GM19328 (cell line): Measurements from ENCODE around the gene NLRP14.

Experiments used
- ATAC-seq: cut with Tn5 transposase; IDR thresholded peaks from one replicate; pipeline ENCODE4 v1.9.1; 2021; ENCODE audit warnings: mild to moderate bottlenecking, moderate library complexity; ENCODE audit not compliant: unreplicated experiment

NLRP14 gene

GRCh38 chr11:7056828-7057513, 36.7 kb downstream of the NLRP14 start:
- no peak for ATAC-seq

GRCh38 chr11:7057641-7058040, 37.4 kb downstream of the NLRP14 start:
- no peak for ATAC-seq

- ATAC-seq: no peak
Observed at GRCh38 chr11:7060868-7061267, 40.6 kb downstream of the NLRP14 start.

GRCh38 chr11:7062534-7062933, 42.3 kb downstream of the NLRP14 start:
- ATAC-seq: no peak

GRCh38 chr11:7072401-7073028, 52.2 kb downstream of the NLRP14 start:
- ATAC-seq: no peak

- no peak for ATAC-seq
Observed at GRCh38 chr11:7077101-7077500, 56.8 kb downstream of the NLRP14 start.

- no peak for ATAC-seq
Observed at GRCh38 chr11:7079545-7080135, 59.4 kb downstream of the NLRP14 start.

GRCh38 chr11:7080900-7081299, 60.6 kb downstream of the NLRP14 start:
- ATAC-seq: no peak

- ATAC-seq: no peak
Observed at GRCh38 chr11:7081441-7081840, 61.2 kb downstream of the NLRP14 start.

- no peak for ATAC-seq
Observed at GRCh38 chr11:7088921-7089320, 68.6 kb downstream of the NLRP14 start, which contains the start of gene RBMXL2. RBMXL2 (plus strand) TSS chr11:7088998; CDS start chr11:7089121, 123 bp downstream.

GRCh38 chr11:7089328-7090251, 69.3 kb downstream of the NLRP14 start:
- ATAC-seq: no peak

GRCh38 chr11:7098235-7098832, 78.1 kb downstream of the NLRP14 start:
- peak; percentile 51 for ATAC-seq

GRCh38 chr11:7115780-7116179, 95.5 kb downstream of the NLRP14 start:
- no peak for ATAC-seq

- no peak for ATAC-seq
Observed at GRCh38 chr11:7116370-7116769, 96.1 kb downstream of the NLRP14 start.
